HEK293T (cell line): Measurements from ENCODE around the gene CSNK1D.

Experiments
- ELF4 ChIP-seq: fragments of 450-650 bp; IDR thresholded peaks from 2 replicates; pipeline ENCODE4 v1.6.1; 2017; ENCODE audit warnings: antibody characterized with exemption
- FOXA1 ChIP-seq: fragments of 450-650 bp; IDR thresholded peaks from 2 replicates; pipeline ENCODE4 v1.6.1; 2016; ENCODE audit warnings: mild to moderate bottlenecking
- FOXK2 ChIP-seq: fragments of 450-650 bp; IDR thresholded peaks from 2 replicates; pipeline ENCODE4 v1.6.1; 2016; ENCODE audit warnings: mild to moderate bottlenecking
- SP1 ChIP-seq: fragments of 450-650 bp; IDR thresholded peaks from 2 replicates; pipeline ENCODE4 v1.6.1; 2017

GRCh38 chr17:82237083-82237745, 36.3 kb downstream of the CSNK1D start:
- TF ChIP-seq ELF4 (no peak), SP1 (no peak), FOXK2 (no peak), FOXA1 (no peak)
